Large intestine (tissue), 3 donors: ENCODE results near the gene DHH. TPM values are rescaled to one million over a fixed set of nuclear protein-coding genes. Genes with fewer than 3 reads are reported as not detected.
"Not testable (repeated sequence)": the region's sequence is repeated elsewhere in the genome, so short reads cannot be mapped to it uniquely, and the experiment has no call there.

Source experiments
- DNase-seq, 2 donors: peaks; one replicate each; pipeline versions ENCODE4 v3.0.0 to v3.0.0-alpha.2; 2013
- H3K27ac ChIP-seq: one replicate; pipeline ENCODE4 v1.5.1; 2013; ENCODE audit warnings: low read length
- H3K27me3 ChIP-seq: 2 replicates; pipeline ENCODE4 v1.6.1; 2013; ENCODE audit warnings: low read length; ENCODE audit not compliant: control insufficient read depth, insufficient read depth
- H3K36me3 ChIP-seq: 2 replicates; pipeline ENCODE4 v1.6.1; 2013; ENCODE audit warnings: low read length; ENCODE audit not compliant: control insufficient read depth, insufficient read depth
- H3K4me1 ChIP-seq: one replicate; pipeline ENCODE4 v1.6.1; 2013; ENCODE audit warnings: low read length; ENCODE audit not compliant: control insufficient read depth, insufficient read depth
- H3K4me3 ChIP-seq: one replicate; pipeline ENCODE4 v1.5.1; 2013; ENCODE audit warnings: low read length
- H3K9me3 ChIP-seq: one replicate; pipeline ENCODE4 v1.6.1; 2013; ENCODE audit warnings: mild to moderate bottlenecking, low read depth, low read length, moderate library complexity; ENCODE audit not compliant: control insufficient read depth
- WGBS: methylation state at CpG from one replicate; pipeline ENCODE4 v1.1.5; 2013; ENCODE audit warnings: low lambda C conversion rate; ENCODE audit not compliant: insufficient coverage; 5-methylcytosine and 5-hydroxymethylcytosine counted together
- polyA plus RNA-seq: library from polyadenylated mRNA; unstranded; fragments of 120-200 nt; gene quantifications from one replicate; pipeline ENCODE4 v1.2.1, GENCODE V29; 2013

DHH gene
- polyA plus RNA-seq, 1 donor = 0.52 TPM

- H3K9me3 ChIP-seq = no peaks in the 10 kb centered on the region
- no peaks in the 10 kb centered on the region for H3K27me3 ChIP-seq
- 0% methylated on average over 2 of the region's 79 CpGs for WGBS
- peaks cover 12% of the 10 kb centered on the region for H3K4me1 ChIP-seq
- peak within 1 kb of the TSS; percentile 99 for H3K27ac ChIP-seq
- peaks cover 20% of the 10 kb centered on the region for H3K36me3 ChIP-seq
- peak within 1 kb of the TSS; percentile 94 for H3K4me3 ChIP-seq
- peak; percentile 87 to 94 for DNase-seq
These were observed 36.7 kb upstream of the DHH start, which contains the start of gene TUBA1B for GRCh38 chr12:49131051-49131893. Gene TUBA1B, minus strand, starts transcription at chr12:49131395. Its CDS starts 95 bp downstream, at chr12:49131300.

- no peaks in the 10 kb centered on the region for H3K9me3 ChIP-seq
- H3K4me1 ChIP-seq = peaks cover 12% of the 10 kb centered on the region
- peak; percentile 94 to 96 for DNase-seq
- peaks cover 20% of the 10 kb centered on the region for H3K36me3 ChIP-seq
- H3K4me3 ChIP-seq = peak overlapping the region; percentile 94
- H3K27ac ChIP-seq = peak overlapping the region; percentile 99
- no CpG with 5 or more reads among the region's 66 CpGs for WGBS
- H3K27me3 ChIP-seq = no peaks in the 10 kb centered on the region
These were observed 35.8 kb upstream of the DHH start for GRCh38 chr12:49130151-49131050.

GRCh38 chr12:49129332-49130150 lies 34.9 kb upstream of the DHH start:
- peak overlapping the region; percentile 94 for H3K4me3 ChIP-seq
- DNase-seq = no peak
- no peaks in the 10 kb centered on the region for H3K27me3 ChIP-seq
- H3K4me1 ChIP-seq = peaks cover 12% of the 10 kb centered on the region
- 67% methylated on average over 5 of the region's 18 CpGs for WGBS
- H3K27ac ChIP-seq = peak overlapping the region; percentile 99
- no peaks in the 10 kb centered on the region for H3K9me3 ChIP-seq
- H3K36me3 ChIP-seq = peaks cover 20% of the 10 kb centered on the region

- WGBS = no CpG with 5 or more reads among the region's 8 CpGs
- not testable (repeated sequence) for H3K4me3 ChIP-seq, H3K27ac ChIP-seq, H3K27me3 ChIP-seq, DNase-seq, H3K9me3 ChIP-seq
- Histone ChIP-seq H3K36me3 (peaks cover 20% of the 10 kb centered on the region), H3K4me1 (peaks cover 12% of the 10 kb centered on the region)
These were observed 33.4 kb upstream of the DHH start for GRCh38 chr12:49127971-49128370.

GRCh38 chr12:49126852-49127763 lies 32.5 kb upstream of the DHH start:
- no peaks in the 10 kb centered on the region for H3K9me3 ChIP-seq
- peaks cover 10% of the 10 kb centered on the region for H3K4me1 ChIP-seq
- H3K27ac ChIP-seq = no peak overlapping the region
- DNase-seq = no peak
- H3K36me3 ChIP-seq = peaks cover 20% of the 10 kb centered on the region
- H3K4me3 ChIP-seq = no peak overlapping the region
- 93% methylated on average over 3 of the region's 4 CpGs for WGBS
- no peaks in the 10 kb centered on the region for H3K27me3 ChIP-seq

GRCh38 chr12:49121047-49121696 lies 26.6 kb upstream of the DHH start:
- Histone ChIP-seq H3K27me3 (no peaks in the 10 kb centered on the region), H3K9me3 (no peaks in the 10 kb centered on the region), H3K4me3 (no peak overlapping the region), H3K27ac (no peak overlapping the region), H3K36me3 (no peaks in the 10 kb centered on the region), H3K4me1 (no peaks in the 10 kb centered on the region)
- peak; percentile 58 to 70 for DNase-seq
- WGBS = no CpG with 5 or more reads among the region's 6 CpGs

- Histone ChIP-seq H3K4me3 (peak overlapping the region; percentile 95), H3K36me3 (peaks cover 7% of the 10 kb centered on the region), H3K27ac (peak overlapping the region; percentile 95), H3K4me1 (peaks cover 31% of the 10 kb centered on the region), H3K9me3 (no peaks in the 10 kb centered on the region), H3K27me3 (no peaks in the 10 kb centered on the region)
- WGBS = 20% methylated on average over 1 of the region's 6 CpGs
- DNase-seq = peak in 1 of 2 donors; percentile 56
These were observed 16.6 kb upstream of the DHH start for GRCh38 chr12:49111206-49111605.

- peaks cover 36% of the 10 kb centered on the region for H3K4me1 ChIP-seq
- DNase-seq = peak; percentile 97 to 98
- H3K9me3 ChIP-seq = no peaks in the 10 kb centered on the region
- H3K27ac ChIP-seq = peak within 1 kb of the TSS; percentile 95
- no peaks in the 10 kb centered on the region for H3K27me3 ChIP-seq
- peak within 1 kb of the TSS; percentile 95 for H3K4me3 ChIP-seq
- WGBS = no CpG with 5 or more reads among the region's 43 CpGs
- peaks cover 13% of the 10 kb centered on the region for H3K36me3 ChIP-seq
These were observed 16.0 kb upstream of the DHH start, which contains the start of gene LMBR1L for GRCh38 chr12:49110464-49111155. Gene LMBR1L, minus strand, starts transcription at chr12:49110847. Its CDS starts 292 bp downstream, at chr12:49110555.
